NCI-H748 (cell line): Measurements from ENCODE around the gene DIAPH3.

Source experiments
- DNase-seq: peaks from one replicate; lab custom pipeline; 2025; ENCODE audit not compliant: unreplicated experiment; lab: John Stamatoyannopoulos, UW

Gene DIAPH3

GRCh38 chr13:59684105-59684504, 479.6 kb downstream of the DIAPH3 start:
- no peak for DNase-seq

GRCh38 chr13:59681636-59682311, 482.0 kb downstream of the DIAPH3 start:
- no peak for DNase-seq

GRCh38 chr13:59680429-59681024, 483.2 kb downstream of the DIAPH3 start:
- DNase-seq, result peak; percentile 52

- DNase-seq, result peak; percentile 24
These were observed 484.5 kb downstream of the DIAPH3 start for GRCh38 chr13:59679254-59679653.

GRCh38 chr13:59677966-59678814, 485.5 kb downstream of the DIAPH3 start:
- DNase-seq, result peak; percentile 63

GRCh38 chr13:59677430-59677829, 486.3 kb downstream of the DIAPH3 start:
- no peak for DNase-seq

- no peak for DNase-seq
These were observed 489.1 kb downstream of the DIAPH3 start for GRCh38 chr13:59674616-59675015.

- no peak for DNase-seq
These were observed 490.4 kb downstream of the DIAPH3 start for GRCh38 chr13:59673286-59673685.

- DNase-seq, result no peak
These were observed 491.3 kb downstream of the DIAPH3 start for GRCh38 chr13:59672445-59672844.

GRCh38 chr13:59671881-59672280, 491.8 kb downstream of the DIAPH3 start:
- DNase-seq, result no peak

GRCh38 chr13:59666504-59666903, 497.2 kb downstream of the DIAPH3 start:
- DNase-seq, result no peak

- DNase-seq, result no peak
These were observed 498.0 kb downstream of the DIAPH3 start for GRCh38 chr13:59665732-59666131.

GRCh38 chr13:59665184-59665583, 498.5 kb downstream of the DIAPH3 start:
- no peak for DNase-seq

- no peak for DNase-seq
These were observed 499.1 kb downstream of the DIAPH3 start for GRCh38 chr13:59664586-59664985.

- no peak for DNase-seq
These were observed 500.0 kb downstream of the DIAPH3 start for GRCh38 chr13:59663707-59664106.

- DNase-seq, result no peak
These were observed 503.1 kb downstream of the DIAPH3 start for GRCh38 chr13:59660582-59660981.

- DNase-seq, result no peak
These were observed 503.7 kb downstream of the DIAPH3 start for GRCh38 chr13:59659981-59660380.

- DNase-seq, result no peak
These were observed 504.9 kb downstream of the DIAPH3 start for GRCh38 chr13:59658738-59659330.

GRCh38 chr13:59658027-59658737, 505.5 kb downstream of the DIAPH3 start:
- no peak for DNase-seq

GRCh38 chr13:59653916-59654315, 509.8 kb downstream of the DIAPH3 start:
- no peak for DNase-seq

GRCh38 chr13:59651479-59651878, 512.2 kb downstream of the DIAPH3 start:
- DNase-seq, result no peak
